Progenitor cell of endocrine pancreas (in vitro differentiated cells): ENCODE measurements around the gene ACSF3. TPM values are rescaled to one million over a fixed set of nuclear protein-coding genes. Genes with fewer than 3 reads are reported as not detected.
"Not testable (repeated sequence)": the region's sequence is repeated elsewhere in the genome, so short reads cannot be mapped to it uniquely, and the experiment has no call there.

ENCODE experiments used
- DNase-seq: peaks from one replicate; pipeline ENCODE4 v3.0.0; 2021; ENCODE audit warnings: low spot score; ENCODE audit not compliant: unreplicated experiment
- H3K27ac Mint-ChIP-seq: 2 replicates; pipeline ENCODE4 v1.8.0; 2021; ENCODE audit warnings: mild to moderate bottlenecking, moderate library complexity, mixed read lengths
- H3K27me3 Mint-ChIP-seq: 2 replicates; pipeline ENCODE4 v1.8.0; 2021; ENCODE audit warnings: mixed read lengths
- H3K36me3 Mint-ChIP-seq: 2 replicates; pipeline ENCODE4 v1.8.0; 2022; ENCODE audit warnings: mixed read lengths; ENCODE audit not compliant: insufficient read depth
- H3K4me1 Mint-ChIP-seq: 2 replicates; pipeline ENCODE4 v1.8.0; 2021; ENCODE audit warnings: low read depth, mixed read lengths
- H3K4me3 Mint-ChIP-seq: 2 replicates; pipeline ENCODE4 v1.8.0; 2021; ENCODE audit warnings: low read depth, mild to moderate bottlenecking, moderate library complexity, mixed read lengths
- H3K9me3 Mint-ChIP-seq: 2 replicates; pipeline ENCODE4 v1.8.0; 2021; ENCODE audit warnings: low read depth, mixed read lengths
- CTCF ChIP-seq: fragments of 200-600 bp; sonication (generic); IDR thresholded peaks from one replicate; pipeline ENCODE4 v1.5.0; 2021; ENCODE audit warnings: antibody characterized with exemption, mild to moderate bottlenecking; ENCODE audit not compliant: unreplicated experiment
- total RNA-seq: library from RNA; stranded (reverse); gene quantifications from 2 replicates; pipeline ENCODE4 v1.2.1, GENCODE V29; 2021

Gene ACSF3
- total RNA-seq, 1 donor from 2014 or later, result 31.3 TPM

GRCh38 chr16:89187770-89188392 is 94.2 kb downstream of the ACSF3 start:
- no peak for TF ChIP-seq CTCF
- peaks cover 33% of the 10 kb centered on the region for H3K27me3 Mint-ChIP-seq
- no peaks in the 10 kb centered on the region for H3K9me3 Mint-ChIP-seq
- H3K27ac Mint-ChIP-seq, result peak overlapping the region; percentile 93
- H3K36me3 Mint-ChIP-seq, result no peaks in the 10 kb centered on the region
- no peak overlapping the region for H3K4me3 Mint-ChIP-seq
- no peaks in the 10 kb centered on the region for H3K4me1 Mint-ChIP-seq
- DNase-seq, result peak; percentile 11

- H3K27ac Mint-ChIP-seq, H3K4me3 Mint-ChIP-seq, H3K9me3 Mint-ChIP-seq, H3K36me3 Mint-ChIP-seq, H3K4me1 Mint-ChIP-seq, DNase-seq: not testable (repeated sequence)
- peaks cover 26% of the 10 kb centered on the region for H3K27me3 Mint-ChIP-seq
Measured at GRCh38 chr16:89188471-89189357, 95.1 kb downstream of the ACSF3 start.

GRCh38 chr16:89189358-89190025 is 95.8 kb downstream of the ACSF3 start:
- no peak for DNase-seq
- Mint-ChIP-seq H3K9me3 (no peaks in the 10 kb centered on the region), H3K36me3 (no peaks in the 10 kb centered on the region), H3K4me1 (no peaks in the 10 kb centered on the region), H3K4me3 (no peak overlapping the region), H3K27me3 (peaks cover 27% of the 10 kb centered on the region), H3K27ac (peak overlapping the region; percentile 29)
- TF ChIP-seq CTCF, result no peak

- Mint-ChIP-seq H3K4me1 (no peaks in the 10 kb centered on the region), H3K36me3 (no peaks in the 10 kb centered on the region), H3K27ac (no peak overlapping the region), H3K4me3 (no peak overlapping the region), H3K9me3 (no peaks in the 10 kb centered on the region), H3K27me3 (peaks cover 25% of the 10 kb centered on the region)
- TF ChIP-seq CTCF, result no peak
- peak; percentile 12 for DNase-seq
Measured at GRCh38 chr16:89190150-89190958, 96.7 kb downstream of the ACSF3 start.

GRCh38 chr16:89191033-89191900 is 97.6 kb downstream of the ACSF3 start:
- Mint-ChIP-seq H3K4me1 (no peaks in the 10 kb centered on the region), H3K4me3 (no peak overlapping the region), H3K27ac (no peak overlapping the region), H3K9me3 (no peaks in the 10 kb centered on the region), H3K27me3 (peaks cover 25% of the 10 kb centered on the region), H3K36me3 (no peaks in the 10 kb centered on the region)
- DNase-seq, result peak; percentile 8
- TF ChIP-seq CTCF, result no peak
